ENCODE results near the gene ANO4.
"Not testable (repeated sequence)": the region's sequence is repeated elsewhere in the genome, so short reads cannot be mapped to it uniquely, and the experiment has no call there.

Gene ANO4

GRCh38 chr12:100871195-100871734, 76.7 kb downstream of the ANO4 start:
- no peak for DNase-seq (ENCODE audit: low spot score)

GRCh38 chr12:100875156-100875555, 80.6 kb downstream of the ANO4 start:
- no peak for DNase-seq (ENCODE audit: low spot score)

- no peak for DNase-seq (ENCODE audit: low spot score)
Observed at GRCh38 chr12:100875771-100876170, 81.2 kb downstream of the ANO4 start.

- no peak for DNase-seq (ENCODE audit: low spot score)
Observed at GRCh38 chr12:100877776-100878175, 83.2 kb downstream of the ANO4 start.

GRCh38 chr12:100895192-100895591, 100.6 kb downstream of the ANO4 start:
- DNase-seq (ENCODE audit: low spot score), result no peak

GRCh38 chr12:100896192-100896591, 101.6 kb downstream of the ANO4 start:
- no peak for DNase-seq (ENCODE audit: low spot score)

- DNase-seq (ENCODE audit: low spot score), result no peak
Observed at GRCh38 chr12:100897240-100897639, 102.7 kb downstream of the ANO4 start.

- no peak for DNase-seq (ENCODE audit: low spot score)
Observed at GRCh38 chr12:100899301-100899700, 104.7 kb downstream of the ANO4 start.

GRCh38 chr12:100900808-100901207, 106.2 kb downstream of the ANO4 start:
- DNase-seq (ENCODE audit: low spot score), result no peak

GRCh38 chr12:100901266-100901665, 106.7 kb downstream of the ANO4 start:
- DNase-seq (ENCODE audit: low spot score), result no peak

GRCh38 chr12:100904270-100904669, 109.7 kb downstream of the ANO4 start:
- DNase-seq (ENCODE audit: low spot score), result no peak

- no peak for DNase-seq (ENCODE audit: low spot score)
Observed at GRCh38 chr12:100908501-100908900, 113.9 kb downstream of the ANO4 start.

- DNase-seq (ENCODE audit: low spot score), result no peak
Observed at GRCh38 chr12:100913872-100914592, 119.5 kb downstream of the ANO4 start.

- no peak for DNase-seq (ENCODE audit: low spot score)
Observed at GRCh38 chr12:100919116-100919515, 124.5 kb downstream of the ANO4 start.

GRCh38 chr12:100920493-100920892, 125.9 kb downstream of the ANO4 start:
- no peak for DNase-seq (ENCODE audit: low spot score)

- DNase-seq (ENCODE audit: low spot score), result no peak
Observed at GRCh38 chr12:100926669-100927248, 132.2 kb downstream of the ANO4 start.

- no peak for DNase-seq (ENCODE audit: low spot score)
Observed at GRCh38 chr12:100927826-100928225, 133.2 kb downstream of the ANO4 start.

GRCh38 chr12:100932571-100932970, 138.0 kb downstream of the ANO4 start:
- no peak for DNase-seq (ENCODE audit: low spot score)

GRCh38 chr12:100933531-100933930, 139.0 kb downstream of the ANO4 start:
- DNase-seq (ENCODE audit: low spot score), result not testable (repeated sequence)

GRCh38 chr12:100935929-100936328, 141.4 kb downstream of the ANO4 start:
- no peak for DNase-seq (ENCODE audit: low spot score)

GRCh38 chr12:100936661-100937060, 142.1 kb downstream of the ANO4 start:
- no peak for DNase-seq (ENCODE audit: low spot score)

- no peak for DNase-seq (ENCODE audit: low spot score)
Observed at GRCh38 chr12:100940503-100940902, 145.9 kb downstream of the ANO4 start.

- no peak for DNase-seq (ENCODE audit: low spot score)
Observed at GRCh38 chr12:100942984-100943749, 148.6 kb downstream of the ANO4 start.

Measured in CD4-positive, alpha-beta T cell treated with Interleukin-2 at 100 ng/mL for 4 hours (primary cell).